Measurements from ENCODE around the gene MSN. TPM values are rescaled to one million over a fixed set of nuclear protein-coding genes. Genes with fewer than 3 reads are reported as not detected.

Gene MSN
- total RNA-seq, 6 donors from 2014 or later, result 160 to 508 (median 380) TPM

GRCh38 chrX:65671966-65672365 lies 4.5 kb downstream of the MSN start:
- WGBS, 2 donors, result 20 to 65% methylated on average over 1 of the region's 1 CpG
- Histone ChIP-seq H3K4me3 (peak overlapping the region in 1 of 4 donors; percentile 82), H3K27ac (peak overlapping the region; percentile 58 to 98 (median 68)), H3K9me3 (no peaks in the 10 kb centered on the region), H3K27me3 (no peaks in the 10 kb centered on the region), H3K36me3 (no peaks in the 10 kb centered on the region), H3K4me1 (peaks cover 30 to 74% (median 50%) of the 10 kb centered on the region in 4 donors)
- ATAC-seq (ENCODE audit: low FRiP score in 2 of 2) (no peak), DNase-seq (no peak)
- no peak for TF ChIP-seq POLR2A (IDR thresholded peaks at IDR 0.05)
- TF ChIP-seq POLR2AphosphoS5 (IDR thresholded peaks at IDR 0.05), result no peak
- TF ChIP-seq CTCF (IDR thresholded peaks at IDR 0.05), result no peak

DNA sequence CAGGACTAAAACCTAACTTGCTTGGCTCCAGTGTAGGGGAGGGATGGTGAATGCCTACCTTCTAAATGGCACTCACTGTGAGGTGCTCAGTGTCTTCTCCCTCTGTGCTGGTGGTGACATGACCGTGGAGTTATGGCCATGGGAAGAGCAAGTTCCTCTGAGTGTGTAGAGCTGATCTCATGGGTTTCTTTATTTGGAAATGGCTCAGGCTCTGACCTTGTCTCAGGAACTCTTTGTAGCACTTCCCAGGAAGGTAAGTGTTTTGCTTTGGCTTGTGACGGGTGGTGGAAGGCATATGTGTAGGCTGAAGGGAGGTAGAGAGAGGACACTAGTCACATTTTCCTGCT lies 6.4 kb downstream of the MSN start:
- peak overlapping the region; percentile 67 to 98 (median 76) for H3K27ac ChIP-seq
- DNase-seq (no peak), ATAC-seq (ENCODE audit: low FRiP score in 2 of 2) (no peak)
- TF ChIP-seq POLR2A (IDR thresholded peaks at IDR 0.05), result no peak
- TF ChIP-seq CTCF (IDR thresholded peaks at IDR 0.05), result no peak
- no peak for TF ChIP-seq EP300 (IDR thresholded peaks at IDR 0.05)
- no peak for TF ChIP-seq POLR2AphosphoS5 (IDR thresholded peaks at IDR 0.05)
- peak overlapping the region in 2 of 4 donors; percentile 2 to 28 for H3K4me3 ChIP-seq
- no peaks in the 10 kb centered on the region for H3K9me3 ChIP-seq
- peaks cover 46 to 90% (median 67%) of the 10 kb centered on the region in 4 donors for H3K4me1 ChIP-seq
- H3K27me3 ChIP-seq, result no peaks in the 10 kb centered on the region
- no peaks in the 10 kb centered on the region for H3K36me3 ChIP-seq
- 47% methylated on average over 2 of the region's 2 CpGs; no CpG with 5 or more reads in 1 of the 2 donors for WGBS, 2 donors

DNA sequence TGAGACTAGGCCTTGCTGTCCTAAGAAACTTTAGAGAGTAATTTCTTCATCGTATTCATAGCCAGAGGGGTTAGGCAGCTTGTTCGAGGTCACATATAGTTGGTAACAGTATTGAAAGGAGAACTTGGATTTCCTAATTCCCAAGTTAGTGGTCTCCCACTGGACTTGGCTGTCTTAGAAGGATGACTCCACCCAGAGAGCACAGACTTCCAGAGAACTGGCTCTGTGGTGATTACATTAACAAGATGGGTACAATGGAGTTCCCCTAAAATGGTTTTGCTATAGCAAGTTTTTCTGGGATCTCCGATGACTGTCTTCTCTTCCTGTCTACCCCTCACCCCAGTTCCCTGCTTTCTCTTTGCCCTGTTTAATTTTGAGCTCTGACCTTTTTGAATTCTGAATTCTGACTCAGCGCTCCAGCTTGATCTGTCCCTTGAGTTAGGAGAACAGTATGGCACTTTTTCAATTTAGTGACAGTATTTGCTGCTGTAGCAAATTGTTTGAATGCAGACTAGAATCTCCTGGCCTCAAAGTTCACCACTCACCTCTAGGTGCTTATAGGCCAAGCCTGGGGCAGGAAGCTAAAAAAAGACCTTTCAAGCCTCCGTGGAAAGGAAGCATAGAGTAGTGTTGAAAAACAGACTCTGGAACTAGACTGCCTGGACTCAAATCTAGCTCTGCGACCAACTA lies 6.9 kb downstream of the MSN start:
- peak in 1 of 2 donors; percentile 9 for ATAC-seq (ENCODE audit: low FRiP score in 2 of 2)
- Histone ChIP-seq H3K4me1 (peaks cover 52 to 95% (median 70%) of the 10 kb centered on the region in 4 donors), H3K36me3 (no peaks in the 10 kb centered on the region), H3K4me3 (peak overlapping the region in 1 of 4 donors; percentile 28), H3K27ac (peak overlapping the region; percentile 67 to 98 (median 76)), H3K9me3 (no peaks in the 10 kb centered on the region), H3K27me3 (no peaks in the 10 kb centered on the region)
- WGBS, 2 donors, result 29 to 57% methylated on average over 4 to 6 of the region's 6 CpGs
- TF ChIP-seq POLR2AphosphoS5 (IDR thresholded peaks at IDR 0.05) (no peak), CTCF (IDR thresholded peaks at IDR 0.05) (peak in 2 of 6 experiments; percentile 10 to 25), POLR2A (IDR thresholded peaks at IDR 0.05) (no peak), EP300 (IDR thresholded peaks at IDR 0.05) (peak in 1 of 4 donors; percentile 5)
- no peak for DNase-seq

DNA sequence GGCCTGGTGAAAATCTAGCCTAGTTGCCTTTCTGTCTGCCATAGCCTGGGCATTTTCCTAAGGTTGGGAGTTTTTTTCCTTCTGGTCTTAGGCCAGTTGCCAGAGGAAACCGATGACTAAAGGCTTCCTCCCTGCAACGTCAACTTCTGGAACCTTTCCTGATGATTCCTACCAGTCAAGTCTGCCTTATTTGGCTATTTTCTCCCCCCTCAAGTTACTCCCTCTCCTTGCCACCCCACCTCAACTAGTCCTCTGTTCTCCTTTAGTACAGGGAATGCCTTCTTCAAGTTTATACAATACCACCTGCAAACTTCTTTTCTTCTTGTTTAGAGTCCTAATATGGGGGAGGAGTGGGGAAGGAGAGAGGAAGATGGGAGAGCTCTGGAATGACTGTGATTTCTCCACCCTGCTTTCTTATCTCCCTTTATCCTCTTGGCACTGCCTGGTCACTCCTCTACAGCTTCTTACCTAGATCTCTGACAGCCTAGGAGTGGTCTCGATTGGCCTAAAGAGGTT lies 10.6 kb downstream of the MSN start:
- WGBS, 2 donors, result 14 to 36% methylated on average over 3 of the region's 3 CpGs
- Histone ChIP-seq H3K27ac (peak overlapping the region; percentile 77 to 98 (median 82)), H3K4me3 (no peak overlapping the region), H3K4me1 (peaks cover 73 to 90% (median 86%) of the 10 kb centered on the region in 4 donors), H3K9me3 (no peaks in the 10 kb centered on the region), H3K36me3 (peaks cover 0 to 12% (median 0%) of the 10 kb centered on the region in 4 donors), H3K27me3 (no peaks in the 10 kb centered on the region)
- peak; percentile 40 to 81 for ATAC-seq (ENCODE audit: low FRiP score in 2 of 2)
- peak in 1 of 2 donors; percentile 36 for DNase-seq
- TF ChIP-seq EP300 (IDR thresholded peaks at IDR 0.05) (no peak), POLR2AphosphoS5 (IDR thresholded peaks at IDR 0.05) (peak; percentile 35 to 64), CTCF (IDR thresholded peaks at IDR 0.05) (no peak)
